ENCODE measurements around the gene NOS2.

NOS2 gene

GRCh38 chr17:27818401-27819105 is 18.2 kb upstream of the NOS2 start:
- TF ChIP-seq, protein P1, sequence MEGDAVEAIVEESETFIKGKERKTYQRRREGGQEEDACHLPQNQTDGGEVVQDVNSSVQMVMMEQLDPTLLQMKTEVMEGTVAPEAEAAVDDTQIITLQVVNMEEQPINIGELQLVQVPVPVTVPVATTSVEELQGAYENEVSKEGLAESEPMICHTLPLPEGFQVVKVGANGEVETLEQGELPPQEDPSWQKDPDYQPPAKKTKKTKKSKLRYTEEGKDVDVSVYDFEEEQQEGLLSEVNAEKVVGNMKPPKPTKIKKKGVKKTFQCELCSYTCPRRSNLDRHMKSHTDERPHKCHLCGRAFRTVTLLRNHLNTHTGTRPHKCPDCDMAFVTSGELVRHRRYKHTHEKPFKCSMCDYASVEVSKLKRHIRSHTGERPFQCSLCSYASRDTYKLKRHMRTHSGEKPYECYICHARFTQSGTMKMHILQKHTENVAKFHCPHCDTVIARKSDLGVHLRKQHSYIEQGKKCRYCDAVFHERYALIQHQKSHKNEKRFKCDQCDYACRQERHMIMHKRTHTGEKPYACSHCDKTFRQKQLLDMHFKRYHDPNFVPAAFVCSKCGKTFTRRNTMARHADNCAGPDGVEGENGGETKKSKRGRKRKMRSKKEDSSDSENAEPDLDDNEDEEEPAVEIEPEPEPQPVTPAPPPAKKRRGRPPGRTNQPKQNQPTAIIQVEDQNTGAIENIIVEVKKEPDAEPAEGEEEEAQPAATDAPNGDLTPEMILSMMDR (IDR thresholded peaks at IDR 0.05; ENCODE audit: insufficient read depth, low read length, poor library complexity, severe bottlenecking): no peak
- Histone ChIP-seq H3K27me3 (replicated peaks; ENCODE audit: control insufficient read depth, insufficient read depth, low read length) (no peaks in the 10 kb centered on the region), H3K36me3 (ENCODE audit: control insufficient read depth, insufficient read depth, low read length) (no peaks in the 10 kb centered on the region; the same call in 1 of the 2 replicates), H3K4me3 (replicated peaks; ENCODE audit: low read depth, low read length) (no peak overlapping the region)
- DNase-seq (ENCODE audit: extremely low read depth, insufficient read length): no peak

DNA sequence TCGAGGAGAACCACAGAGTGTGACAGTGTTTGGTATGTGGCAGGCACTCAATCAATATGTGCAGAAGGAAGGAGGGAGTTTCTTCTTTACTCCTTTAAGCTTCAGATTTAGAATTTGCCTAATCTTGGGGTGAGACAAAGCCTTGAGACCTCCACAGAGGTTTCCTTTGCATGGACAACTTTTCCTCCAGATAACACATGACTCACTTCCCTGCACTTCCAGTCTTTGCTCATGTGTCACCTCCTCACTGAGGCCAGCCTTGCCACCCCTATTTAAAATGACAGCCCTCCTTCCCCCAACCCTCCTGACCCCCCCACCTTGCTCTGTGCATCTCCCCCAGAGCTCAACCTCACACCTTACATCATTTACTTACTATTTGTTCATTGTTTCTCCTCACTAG is 17.4 kb upstream of the NOS2 start:
- DNase-seq (ENCODE audit: extremely low read depth, insufficient read length): no peak
- no peaks in the 10 kb centered on the region; the same call in 1 of the 2 replicates for H3K36me3 ChIP-seq (ENCODE audit: control insufficient read depth, insufficient read depth, low read length)
- TF ChIP-seq, protein P1 (IDR thresholded peaks at IDR 0.05; ENCODE audit: insufficient read depth, low read length, poor library complexity, severe bottlenecking): no peak
- no peak overlapping the region for H3K4me3 ChIP-seq (replicated peaks; ENCODE audit: low read depth, low read length)
- no peaks in the 10 kb centered on the region for H3K27me3 ChIP-seq (replicated peaks; ENCODE audit: control insufficient read depth, insufficient read depth, low read length)

- H3K4me3 ChIP-seq (replicated peaks; ENCODE audit: low read depth, low read length): no peak overlapping the region
- H3K27me3 ChIP-seq (replicated peaks; ENCODE audit: control insufficient read depth, insufficient read depth, low read length): no peaks in the 10 kb centered on the region
- TF ChIP-seq, protein P1 (IDR thresholded peaks at IDR 0.05; ENCODE audit: insufficient read depth, low read length, poor library complexity, severe bottlenecking): no peak
- no peaks in the 10 kb centered on the region; the same call in 1 of the 2 replicates for H3K36me3 ChIP-seq (ENCODE audit: control insufficient read depth, insufficient read depth, low read length)
- DNase-seq (ENCODE audit: extremely low read depth, insufficient read length): no peak
Observed at GRCh38 chr17:27816946-27817345, 16.6 kb upstream of the NOS2 start.

DNA sequence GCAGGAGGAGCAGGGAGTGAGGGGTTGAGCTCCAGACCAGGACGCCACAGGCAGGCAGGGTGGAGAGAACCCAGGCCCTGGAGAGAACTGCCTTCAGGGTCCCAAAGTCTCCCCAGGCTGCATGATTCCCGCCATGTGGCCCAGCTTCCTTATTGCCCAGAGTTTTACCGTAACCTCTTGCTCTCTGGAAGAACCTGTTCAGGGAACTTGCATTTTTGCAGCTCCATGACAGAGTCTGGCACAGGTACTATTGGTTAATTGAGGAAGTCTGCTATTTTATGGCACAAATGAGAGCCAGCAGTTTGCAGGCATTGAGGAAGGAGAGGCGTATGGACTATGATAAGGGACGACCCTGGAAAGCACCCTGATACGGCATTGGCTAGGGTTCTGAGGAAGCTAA is 11.6 kb upstream of the NOS2 start:
- no peaks in the 10 kb centered on the region for H3K27me3 ChIP-seq (replicated peaks; ENCODE audit: control insufficient read depth, insufficient read depth, low read length)
- H3K36me3 ChIP-seq (ENCODE audit: control insufficient read depth, insufficient read depth, low read length): no peaks in the 10 kb centered on the region
- no peak for DNase-seq (ENCODE audit: extremely low read depth, insufficient read length)
- TF ChIP-seq, protein P1 (IDR thresholded peaks at IDR 0.05; ENCODE audit: insufficient read depth, low read length, poor library complexity, severe bottlenecking): no peak
- no peak overlapping the region for H3K4me3 ChIP-seq (replicated peaks; ENCODE audit: low read depth, low read length)

- H3K27me3 ChIP-seq (replicated peaks; ENCODE audit: control insufficient read depth, insufficient read depth, low read length): no peaks in the 10 kb centered on the region
- H3K36me3 ChIP-seq (ENCODE audit: control insufficient read depth, insufficient read depth, low read length): no peaks in the 10 kb centered on the region
- H3K4me3 ChIP-seq (replicated peaks; ENCODE audit: low read depth, low read length): no peak overlapping the region
- DNase-seq (ENCODE audit: extremely low read depth, insufficient read length): no peak
- TF ChIP-seq, protein P1 (IDR thresholded peaks at IDR 0.05; ENCODE audit: insufficient read depth, low read length, poor library complexity, severe bottlenecking): no peak
Observed at GRCh38 chr17:27810902-27811557, 10.7 kb upstream of the NOS2 start.

Data from GM06990 (cell line).